Esophagus muscularis mucosa (tissue), 3 donors: ENCODE results near the gene ST8SIA2.

ENCODE experiments used
- CTCF ChIP-seq, 3 experiments: fragments of 200-600 bp in 2 of 3; fragments of 450-650 bp in 1 of 3; sonication (generic) in 2 of 3; IDR thresholded peaks; one replicate each; pipeline ENCODE4 v1.5.1; 2017 to 2019; ENCODE audit warnings: antibody characterized with exemption in 3 of 3, mild to moderate bottlenecking in 2 of 3, moderate library complexity in 1 of 3
- POLR2A ChIP-seq: fragments of 450-650 bp; IDR thresholded peaks from one replicate; pipeline ENCODE4 v1.6.1; 2017; ENCODE audit warnings: antibody characterized with exemption, moderate library complexity, mild to moderate bottlenecking, low read depth

GRCh38 chr15:92416557-92416956 lies 22.9 kb downstream of the ST8SIA2 start:
- no peak for TF ChIP-seq CTCF (IDR thresholded peaks at IDR 0.05)
- TF ChIP-seq POLR2A, result no peak
